Keratinocyte (primary cell): ENCODE measurements around the gene SLC35D2. TPM values are rescaled to one million over a fixed set of nuclear protein-coding genes. Genes with fewer than 3 reads are reported as not detected.

Experiments
- DNase-seq: peaks from one replicate; pipeline ENCODE4 v3.0.0-alpha.2; 2011; ENCODE audit warnings: low read depth, missing footprints, low spot score
- FAIRE-seq: peaks from 2 replicates; lab custom pipeline; 2011; peaks lifted over from hg19 to GRCh38; lab: Jason Lieb, UNC
- H2AFZ ChIP-seq: 2 replicates; pipeline ENCODE4 v1.6.0; 2012; ENCODE audit warnings: low read length, control low read depth, inconsistent platforms; ENCODE audit not compliant: control insufficient read depth
- H3K27ac ChIP-seq: 2 replicates; pipeline ENCODE4 v1.5.1; 2011; ENCODE audit warnings: low read length; ENCODE audit not compliant: control insufficient read depth, insufficient read depth
- H3K27me3 ChIP-seq: 3 replicates; pipeline ENCODE4 v1.6.0; 2011; ENCODE audit warnings: low read length; ENCODE audit not compliant: control insufficient read depth, insufficient read depth; ENCODE audit errors: extremely low read depth
- H3K36me3 ChIP-seq, 2 experiments: 2 replicates in 1 of 2; 3 replicates in 1 of 2; pipeline ENCODE4 v1.5.1; 2011; ENCODE audit warnings: low read length in 2 of 2, mild to moderate bottlenecking in 1 of 2; ENCODE audit not compliant: control insufficient read depth in 2 of 2, insufficient read depth in 2 of 2; ENCODE audit errors: extremely low read depth in 1 of 2
- H3K4me1 ChIP-seq: 3 replicates; pipeline ENCODE4 v1.5.1; 2011; ENCODE audit warnings: low read length; ENCODE audit not compliant: control insufficient read depth, insufficient read depth; ENCODE audit errors: extremely low read depth
- H3K4me2 ChIP-seq: 3 replicates; pipeline ENCODE4 v1.6.0; 2011; ENCODE audit warnings: low read depth, low read length; ENCODE audit not compliant: control insufficient read depth, insufficient read depth; ENCODE audit errors: extremely low read depth
- H3K4me3 ChIP-seq, 3 experiments: fragments of 200-600 bp in 1 of 3; sonication (generic) in 1 of 3; 2 replicates in 2 of 3; 3 replicates in 1 of 3; pipeline ENCODE4 v1.5.1; 2011 to 2016; ENCODE audit warnings: low read length in 3 of 3, mild to moderate bottlenecking in 3 of 3, control low read depth in 2 of 3, inconsistent platforms in 1 of 3, low read depth in 1 of 3, mixed read lengths in 1 of 3, mixed run types in 1 of 3, moderate library complexity in 1 of 3; ENCODE audit not compliant: control insufficient read depth in 2 of 3, insufficient read depth in 2 of 3; ENCODE audit errors: extremely low read depth in 1 of 3
- H3K79me2 ChIP-seq: 2 replicates; pipeline ENCODE4 v1.6.0; 2012; ENCODE audit warnings: low read length; ENCODE audit not compliant: control insufficient read depth, insufficient read depth
- H3K9ac ChIP-seq: 3 replicates; pipeline ENCODE4 v1.6.0; 2011; ENCODE audit warnings: low read length; ENCODE audit not compliant: control insufficient read depth, insufficient read depth; ENCODE audit errors: extremely low read depth
- H3K9me1 ChIP-seq: 3 replicates; pipeline ENCODE4 v1.6.0; 2011; ENCODE audit warnings: low read length; ENCODE audit not compliant: control insufficient read depth, insufficient read depth; ENCODE audit errors: extremely low read depth
- H3K9me3 ChIP-seq: 2 replicates; pipeline ENCODE4 v1.5.1; 2012; ENCODE audit warnings: low read depth, low read length; ENCODE audit not compliant: control insufficient read depth
- H4K20me1 ChIP-seq: 3 replicates; pipeline ENCODE4 v1.6.0; 2011; ENCODE audit warnings: low read length; ENCODE audit not compliant: control insufficient read depth, insufficient read depth; ENCODE audit errors: extremely low read depth
- CTCF ChIP-seq, 3 experiments: IDR thresholded peaks in 1 of 3; conservative IDR thresholded peaks in 1 of 3; optimal IDR thresholded peaks in 1 of 3; 2 replicates in 2 of 3; 3 replicates in 1 of 3; pipeline versions ENCODE3 to v1.5.1; 2011; ENCODE audit warnings: low read length in 3 of 3, mild to moderate bottlenecking in 3 of 3, moderate library complexity in 2 of 3, control low read depth in 1 of 3, inconsistent platforms in 1 of 3; ENCODE audit not compliant: insufficient read depth in 2 of 3; ENCODE audit errors: extremely low read depth in 1 of 3
- EZH2 ChIP-seq: IDR thresholded peaks from one replicate; pipeline ENCODE4 v1.6.1; 2012; ENCODE audit warnings: inconsistent platforms, mild to moderate bottlenecking, low read length, moderate library complexity
- dilution Hi-C: fragments of 300-500 bp; cut with MboI; formaldehyde crosslinking; loops from one replicate; pipeline ENCODE4 v1.7.0; 2020; ENCODE audit warnings: low sequenced_read_pairs; ENCODE audit not compliant: extremely low pct_ligation_motif_present
- polyA plus RNA-seq, 5 experiments: library from polyadenylated mRNA; depleted of rRNA in 3 of 5; stranded (reverse) in 3 of 5; stranded (forward) in 1 of 5; unstranded in 1 of 5; fragments of >200 nt; gene quantifications; 1 replicate in 1 of 5; 2 replicates in 3 of 5; 3 replicates in 1 of 5; pipeline versions ENCODE4 v1.2.1 to v1.2.3, GENCODE V29; 2011 to 2012; ENCODE audit warnings: missing spikeins in 2 of 5, low read depth in 1 of 5, low replicate concordance in 1 of 5

The SLC35D2 gene
- polyA plus RNA-seq, 1 donor (not counting 4 experiments of a cell fraction or from before 2014, with no cell fraction given): 20.4 TPM

GRCh38 chr9:96340707-96341106, 42.8 kb downstream of the SLC35D2 start:
- FAIRE-seq: no peak
- Histone ChIP-seq H3K4me2 (no peak overlapping the region), H3K4me1 (peaks cover 22% of the 10 kb centered on the region), H4K20me1 (no peaks in the 10 kb centered on the region), H3K9me3 (no peaks in the 10 kb centered on the region), H2AFZ (no peak overlapping the region), H3K36me3 (peaks cover 0 to 4% of the 10 kb centered on the region in 2 experiments), H3K9me1 (no peaks in the 10 kb centered on the region), H3K27me3 (no peaks in the 10 kb centered on the region), H3K9ac (no peak overlapping the region), H3K27ac (no peak overlapping the region), H3K79me2 (no peaks in the 10 kb centered on the region), H3K4me3 (no peak overlapping the region)
- DNase-seq: no peak
- dilution Hi-C loops: no loop called here
- TF ChIP-seq EZH2 (no peak), CTCF (optimal IDR thresholded peaks at IDR 0.05 in 1 of 3, IDR thresholded peaks at IDR 0.05 in 1 of 3, conservative IDR thresholded peaks at IDR 0.05 in 1 of 3; ENCODE audit: extremely low read depth in 1 of 3, insufficient read depth in 2 of 3, low read length in 3 of 3) (no peak)

- no peak overlapping the region for H3K4me3 ChIP-seq
- no peaks in the 10 kb centered on the region for H3K9me1 ChIP-seq
- H3K9ac ChIP-seq: no peak overlapping the region
- FAIRE-seq: no peak
- no peaks in the 10 kb centered on the region for H3K9me3 ChIP-seq
- H3K27ac ChIP-seq: no peak overlapping the region
- H3K4me1 ChIP-seq: peaks cover 19% of the 10 kb centered on the region
- dilution Hi-C loops: no loop called here
- no peaks in the 10 kb centered on the region for H4K20me1 ChIP-seq
- no peak overlapping the region for H3K4me2 ChIP-seq
- peaks cover 0 to 4% of the 10 kb centered on the region in 2 experiments for H3K36me3 ChIP-seq
- no peak for TF ChIP-seq CTCF (optimal IDR thresholded peaks at IDR 0.05 in 1 of 3, IDR thresholded peaks at IDR 0.05 in 1 of 3, conservative IDR thresholded peaks at IDR 0.05 in 1 of 3; ENCODE audit: extremely low read depth in 1 of 3, insufficient read depth in 2 of 3, low read length in 3 of 3)
- TF ChIP-seq EZH2: no peak
- H2AFZ ChIP-seq: no peak overlapping the region
- DNase-seq: no peak
- H3K79me2 ChIP-seq: no peaks in the 10 kb centered on the region
- H3K27me3 ChIP-seq: no peaks in the 10 kb centered on the region
These were observed 45.2 kb downstream of the SLC35D2 start for GRCh38 chr9:96338299-96338698.
